A172 (cell line): ENCODE results near the gene MYO18B. TPM values are rescaled to one million over a fixed set of nuclear protein-coding genes. Genes with fewer than 3 reads are reported as not detected.
"Not testable (repeated sequence)": the region's sequence is repeated elsewhere in the genome, so short reads cannot be mapped to it uniquely, and the experiment has no call there.

Source experiments
- DNase-seq: peaks from one replicate; pipeline ENCODE4 v3.0.0-alpha.2; 2015; ENCODE audit warnings: low spot score
- total RNA-seq: library from RNA; depleted of rRNA; stranded (reverse); fragments of >200 nt; shearing (Covaris generic); gene quantifications from 2 replicates; pipeline ENCODE4 v1.2.3, GENCODE V29; 2014

The MYO18B gene
- total RNA-seq, 1 experiment from 2014 or later = not detected

DNA sequence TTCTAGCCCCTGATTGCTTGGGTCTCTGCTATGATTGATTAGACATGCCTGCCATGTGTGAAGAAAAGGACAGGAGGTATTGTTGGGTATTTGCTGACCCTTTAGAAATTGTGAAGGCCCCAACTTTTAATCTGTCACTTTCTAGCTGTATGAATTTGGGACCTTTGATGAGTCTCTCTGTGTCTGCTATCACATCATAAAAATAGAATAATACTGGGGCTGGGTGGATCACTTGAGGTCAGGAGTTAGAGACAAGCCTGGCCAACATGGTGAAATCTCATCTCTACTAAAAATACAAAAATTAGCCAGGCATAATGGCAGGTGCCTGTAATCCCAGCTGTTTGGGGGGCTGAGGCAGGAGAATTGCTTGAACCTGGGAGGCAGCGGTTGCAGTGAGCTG is 242.9 kb downstream of the MYO18B start:
- DNase-seq = not testable (repeated sequence)

DNA sequence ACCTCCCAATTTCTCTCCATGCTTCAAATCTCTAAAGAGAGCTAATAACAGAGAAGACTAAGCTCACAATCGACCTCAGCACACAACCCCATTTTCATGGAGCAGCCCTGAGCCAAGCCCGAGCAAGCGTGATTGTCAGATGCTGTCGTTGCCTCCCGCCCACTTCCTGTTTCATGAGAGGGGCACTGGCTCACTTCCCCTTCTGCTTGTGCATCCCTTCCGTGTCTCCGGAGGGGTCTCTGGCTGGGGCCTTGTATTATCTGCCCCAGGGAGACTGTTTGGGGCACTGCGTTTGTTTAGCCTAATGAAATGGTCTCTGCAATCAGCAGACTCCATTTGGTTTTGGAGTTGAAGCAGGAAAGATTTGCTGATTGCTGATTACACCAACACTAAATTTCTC is 246.0 kb downstream of the MYO18B start:
- no peak for DNase-seq

- no peak for DNase-seq
Observed at GRCh38 chr22:25990940-25991339, 249.0 kb downstream of the MYO18B start.

GRCh38 chr22:25992331-25992730 is 250.3 kb downstream of the MYO18B start:
- no peak for DNase-seq

GRCh38 chr22:25996669-25997068 is 254.7 kb downstream of the MYO18B start:
- DNase-seq = no peak

GRCh38 chr22:25997886-25998775 is 256.1 kb downstream of the MYO18B start:
- DNase-seq = no peak

DNA sequence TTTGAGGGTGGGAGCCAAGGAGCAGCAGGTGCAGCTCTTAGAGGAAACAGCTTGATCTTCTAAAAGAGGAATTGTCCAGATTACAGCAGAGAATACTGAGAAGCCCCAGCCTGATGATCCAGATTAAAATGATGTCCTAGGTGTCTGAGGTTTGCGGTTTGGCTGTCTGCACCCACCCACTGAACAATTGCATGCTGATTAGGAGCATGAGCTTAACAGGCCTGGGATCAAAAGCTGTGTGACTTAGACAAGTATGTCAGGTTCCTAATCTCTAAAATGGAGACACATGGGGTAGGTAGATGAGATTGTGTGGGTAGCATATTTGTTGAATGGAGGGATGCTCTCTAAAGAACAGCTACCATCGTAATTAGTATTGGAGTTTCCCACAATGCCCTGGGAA is 260.5 kb downstream of the MYO18B start:
- DNase-seq = no peak

DNA sequence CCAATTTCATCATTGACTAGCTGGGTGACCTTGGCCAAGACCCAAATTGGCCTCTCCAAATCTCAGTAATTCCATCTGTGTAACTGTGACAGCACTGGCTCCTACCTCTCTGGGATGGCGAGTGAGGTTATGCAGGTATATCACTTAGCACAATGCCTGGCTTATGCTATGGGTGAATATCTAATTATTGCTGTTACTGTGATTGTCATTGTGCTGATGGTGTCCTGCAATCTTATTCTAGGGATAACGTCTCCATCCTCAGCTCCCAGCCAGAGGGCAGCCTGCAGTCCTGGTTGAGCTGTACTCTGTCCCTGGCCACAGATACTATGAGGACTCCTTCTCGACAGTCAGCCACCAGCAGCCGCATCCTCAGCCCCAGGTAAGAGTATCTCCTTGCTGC is 262.5 kb downstream of the MYO18B start:
- no peak for DNase-seq

DNA sequence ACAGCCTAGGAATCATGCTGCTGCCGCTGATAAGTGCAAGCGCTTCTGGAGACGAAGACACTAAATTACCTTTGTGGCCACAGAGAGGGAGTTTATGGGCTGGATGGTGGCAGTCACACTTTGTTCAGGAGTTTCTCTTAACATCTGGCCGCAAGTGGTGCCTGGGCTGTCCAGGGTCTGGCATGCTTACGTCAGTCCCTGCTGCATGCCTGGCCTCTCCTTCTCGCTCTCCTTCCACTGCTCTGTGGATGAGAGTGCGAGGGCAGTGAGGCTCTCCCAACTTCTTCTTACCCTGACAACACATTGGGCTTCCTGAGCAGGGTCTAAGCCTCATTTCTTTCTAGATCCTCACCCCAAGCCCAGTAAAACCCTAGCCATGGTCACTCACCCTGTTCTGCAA is 266.6 kb downstream of the MYO18B start:
- no peak for DNase-seq

- no peak for DNase-seq
Observed at GRCh38 chr22:26016916-26017315, 274.9 kb downstream of the MYO18B start.

- no peak for DNase-seq
Observed at GRCh38 chr22:26017932-26018331, 275.9 kb downstream of the MYO18B start.

- no peak for DNase-seq
Observed at GRCh38 chr22:26019596-26019995, 277.6 kb downstream of the MYO18B start.

DNA sequence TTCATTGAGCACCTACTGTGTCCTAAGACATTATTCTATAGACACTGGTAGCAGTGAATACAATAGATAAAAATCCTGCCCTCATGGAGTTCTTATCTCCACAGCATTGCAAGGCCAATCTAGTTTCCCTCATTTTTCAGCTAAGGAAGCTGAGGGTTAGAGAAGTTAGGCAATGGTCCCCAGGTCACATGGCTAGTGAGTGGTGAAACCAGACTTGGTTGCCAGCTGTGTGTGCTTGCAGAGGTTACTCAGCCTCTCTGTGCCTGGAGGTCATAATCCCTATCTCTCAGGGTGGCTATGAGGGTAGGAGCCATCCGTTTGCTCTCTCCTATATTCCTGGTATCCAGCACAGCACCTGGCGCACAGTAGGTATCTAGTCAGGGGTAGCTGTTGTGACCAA is 279.5 kb downstream of the MYO18B start:
- no peak for DNase-seq

GRCh38 chr22:26023104-26023775 is 281.3 kb downstream of the MYO18B start:
- no peak for DNase-seq

- no peak for DNase-seq
Observed at GRCh38 chr22:26025626-26026025, 283.6 kb downstream of the MYO18B start.

- DNase-seq = no peak
Observed at GRCh38 chr22:26027341-26027740, 285.4 kb downstream of the MYO18B start.

DNA sequence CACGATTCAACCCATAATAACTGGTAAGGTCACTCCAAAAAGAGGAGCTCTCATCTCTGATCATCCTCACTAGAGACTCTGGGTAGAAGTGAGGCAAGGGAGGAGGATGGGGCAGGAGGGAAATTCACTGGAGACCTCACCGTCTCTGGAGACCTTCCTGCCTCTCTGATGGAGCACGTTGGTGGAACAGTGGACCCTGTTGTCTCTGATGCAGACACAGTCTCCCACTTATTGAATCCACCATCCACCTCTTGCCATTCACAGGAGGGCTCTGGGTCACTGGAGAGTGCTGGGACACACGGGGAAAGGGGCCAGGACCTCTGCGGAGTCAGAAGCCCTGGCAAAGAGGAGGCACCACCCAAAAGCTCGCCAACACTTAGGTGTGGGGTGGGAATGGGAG is 289.7 kb downstream of the MYO18B start:
- DNase-seq = no peak

- no peak for DNase-seq
Observed at GRCh38 chr22:26033071-26033470, 291.1 kb downstream of the MYO18B start.

DNA sequence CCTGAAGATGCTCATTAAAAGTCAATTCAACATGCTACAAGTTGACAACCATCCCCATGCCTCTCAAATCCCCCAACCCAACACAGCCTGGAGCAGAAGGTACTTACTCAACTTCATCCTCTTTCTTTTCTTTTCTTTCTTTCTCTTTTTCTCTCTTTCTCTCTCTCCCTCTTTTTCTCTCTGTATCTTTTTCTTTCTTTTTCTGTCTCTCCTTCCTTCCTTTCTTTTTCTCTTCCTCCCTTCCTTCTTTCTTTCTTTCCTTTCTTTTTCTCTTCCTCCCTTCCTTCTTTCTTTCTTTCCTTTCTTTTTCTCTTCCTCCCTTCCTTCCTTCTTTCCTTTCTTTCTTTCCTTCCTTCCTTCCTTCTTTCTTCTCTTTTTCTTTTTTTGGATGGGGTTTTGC is 291.6 kb downstream of the MYO18B start:
- no peak for DNase-seq

DNA sequence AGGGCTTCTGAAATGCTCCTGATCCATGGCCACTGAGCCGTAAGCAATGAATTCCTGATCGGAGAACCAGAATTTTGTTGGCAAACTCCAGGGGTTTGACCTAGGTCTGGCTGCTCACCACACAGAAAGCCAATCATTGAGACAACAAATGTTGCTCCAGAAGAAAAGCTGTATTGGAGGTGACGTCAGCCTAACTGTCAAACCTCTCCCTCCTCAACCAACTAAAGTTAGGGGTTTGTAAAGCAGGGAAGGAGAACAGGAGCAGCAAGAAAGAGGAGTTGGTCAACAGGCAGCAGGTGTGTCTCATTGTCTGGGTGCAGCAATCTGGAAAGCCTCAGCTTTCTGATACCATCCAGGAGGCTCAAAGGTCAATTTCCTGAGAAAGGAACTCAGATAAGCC is 293.5 kb downstream of the MYO18B start:
- no peak for DNase-seq

DNA sequence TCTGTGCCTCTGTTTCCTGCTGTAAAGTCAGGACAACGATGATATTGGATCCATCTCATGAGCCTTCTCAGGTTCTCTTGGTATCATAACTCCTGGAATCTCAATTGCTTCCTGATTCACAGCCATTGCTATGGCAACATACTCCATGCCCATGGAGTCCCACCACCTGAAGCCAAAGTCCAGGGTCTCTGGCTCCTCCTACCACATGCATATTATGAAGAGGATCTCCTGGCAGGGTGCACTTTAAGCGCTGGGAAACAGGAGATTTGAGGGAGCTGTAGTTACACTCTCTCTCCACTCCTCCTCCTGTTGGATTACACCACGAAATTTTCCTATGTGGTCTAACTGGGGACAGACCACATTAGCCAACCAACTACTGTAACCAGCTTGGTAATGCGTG is 296.4 kb downstream of the MYO18B start:
- DNase-seq = no peak

- DNase-seq = no peak
Observed at GRCh38 chr22:26041931-26042330, 299.9 kb downstream of the MYO18B start.

DNA sequence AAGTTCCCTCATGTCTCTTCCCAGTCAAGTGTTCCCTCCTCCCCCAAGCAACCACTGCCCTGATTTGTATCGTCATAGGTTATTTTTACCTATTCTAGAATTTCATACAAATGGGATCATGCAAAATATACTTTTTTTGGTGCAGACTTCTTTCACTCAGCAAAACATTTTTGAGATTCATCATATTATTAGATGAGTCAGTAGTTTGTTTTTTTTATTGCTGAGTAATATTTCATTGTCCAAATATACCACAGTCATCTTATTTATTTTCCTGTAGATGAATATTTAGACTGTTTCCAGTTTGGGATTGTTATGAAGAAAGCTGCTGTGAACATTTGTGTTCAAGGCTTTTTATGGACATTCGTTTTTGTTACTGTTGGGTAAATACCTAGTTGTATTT is 301.0 kb downstream of the MYO18B start:
- DNase-seq = no peak
